Activated CD4-positive, alpha-beta T cell treated with anti-CD3 and anti-CD28 coated beads for 36 hours (primary cell): ENCODE data around the gene IL4R. TPM values are rescaled to one million over a fixed set of nuclear protein-coding genes. Genes with fewer than 3 reads are reported as not detected.
"Not testable (repeated sequence)": the region's sequence is repeated elsewhere in the genome, so short reads cannot be mapped to it uniquely, and the experiment has no call there.

Experiments used
- ATAC-seq: fragments of 200-7000 bp; cut with Tn5 transposase; one replicate; pipeline ENCODE4 v1.10.0; 2021; ENCODE audit warnings: mild to moderate bottlenecking, moderate library complexity
- CTCF ChIA-PET: fragments of 350-600 bp; sonication (Branson Sonifier 250); formaldehyde crosslinking; loops from one replicate; lab custom pipeline; 2021; ENCODE audit warnings: antibody characterized with exemption; lab: Charles Lee
- POLR2A ChIA-PET: fragments of 350-600 bp; sonication (Branson Sonifier 250); formaldehyde crosslinking; loops from one replicate; lab custom pipeline; 2021; ENCODE audit warnings: antibody characterized with exemption, inconsistent platforms; lab: Charles Lee
- DNase-seq: peaks from one replicate; pipeline ENCODE4 v3.0.0-alpha.2; 2020
- H3K27ac Mint-ChIP-seq: one replicate; pipeline ENCODE4 v1.8.0; 2021; ENCODE audit warnings: mixed read lengths
- H3K27me3 Mint-ChIP-seq: one replicate; pipeline ENCODE4 v1.8.0; 2021; ENCODE audit warnings: mixed read lengths
- H3K36me3 Mint-ChIP-seq: one replicate; pipeline ENCODE4 v1.8.0; 2021; ENCODE audit warnings: low read depth, mixed read lengths
- H3K4me1 Mint-ChIP-seq: one replicate; pipeline ENCODE4 v1.8.0; 2021; ENCODE audit warnings: mixed read lengths
- H3K4me3 Mint-ChIP-seq: one replicate; pipeline ENCODE4 v1.8.0; 2021; ENCODE audit warnings: mild to moderate bottlenecking, moderate library complexity, mixed read lengths
- H3K9me3 Mint-ChIP-seq: one replicate; pipeline ENCODE4 v1.8.0; 2021; ENCODE audit warnings: low read depth, mixed read lengths
- intact Hi-C, 2 experiments: fragments of 100-400 bp; cut with DNase I in 1 of 2; cut with micrococcal nuclease in 1 of 2; formaldehyde crosslinking; loops; one replicate each; pipeline versions ENCODE4 v1.14.2 to v1.15.1; 2022 to 2024; cut with DNase I, micrococcal nuclease
- total RNA-seq, 2 experiments: library from RNA; stranded (reverse); gene quantifications; one replicate each; pipeline ENCODE4 v1.2.3, GENCODE V29; 2021

Gene IL4R
- 100 to 1,000 TPM; 185 to 229 TPM for total RNA-seq

DNA sequence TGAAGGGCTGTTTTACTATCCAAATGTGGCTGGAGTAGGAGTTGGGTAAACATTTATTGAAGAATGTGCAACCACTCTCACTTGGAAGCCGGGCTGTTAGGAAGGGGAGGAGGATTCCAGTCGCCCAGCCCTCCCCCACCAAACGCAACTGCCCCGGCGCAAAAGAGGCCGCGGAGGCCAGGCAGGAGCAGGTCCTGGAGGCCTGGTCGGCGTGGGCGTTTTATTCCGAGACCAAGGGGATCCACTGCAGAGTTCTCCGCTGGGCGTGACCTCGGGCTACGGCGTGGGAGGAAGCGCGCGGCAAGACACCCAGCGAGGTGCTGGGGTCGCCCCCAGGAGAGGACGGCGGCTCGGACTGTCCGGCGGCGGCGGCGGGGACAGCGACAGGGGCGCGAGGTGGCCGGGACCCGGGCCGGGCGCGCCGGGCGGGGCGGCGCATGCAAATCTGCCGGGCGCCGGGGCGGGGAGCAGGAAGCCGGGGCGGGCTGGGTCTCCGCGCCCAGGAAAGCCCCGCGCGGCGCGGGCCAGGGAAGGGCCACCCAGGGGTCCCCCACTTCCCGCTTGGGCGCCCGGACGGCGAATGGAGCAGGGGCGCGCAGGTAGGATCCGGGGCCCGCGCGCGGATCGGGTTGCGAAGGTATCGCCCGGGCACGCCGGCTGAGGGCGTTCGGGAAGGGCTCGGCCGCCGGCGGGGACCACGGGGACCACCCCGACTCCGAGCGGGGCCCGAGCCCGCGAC lies at the start of gene IL4R:
TSS of gene IL4R (plus strand) at position 553 of the 739 bp plus-strand sequence. CDS start 26,230 bp downstream, outside the sequence.
- CTCF ChIA-PET, result interaction anchor here (0.8 kb wide), 1 partner anchor 77 kb away, joined by 3 read pairs; no protein-coding TSS in a partner anchor
- Mint-ChIP-seq H3K36me3 (peaks cover 36% of the 10 kb centered on the region), H3K4me1 (peaks cover 44% of the 10 kb centered on the region), H3K4me3 (peak within 1 kb of the TSS; percentile 90), H3K27me3 (no peaks in the 10 kb centered on the region), H3K27ac (peak within 1 kb of the TSS; percentile 97), H3K9me3 (no peaks in the 10 kb centered on the region)
- ATAC-seq (no peak), DNase-seq (peak; percentile 87)
- intact Hi-C loops, result loop anchor here (1.0 to 2.0 kb wide), 3 partner anchors 30 to 77 kb away; no protein-coding TSS in a partner anchor
- POLR2A ChIA-PET, result no interaction called here

- CTCF ChIA-PET, result interaction anchor here (0.6 to 1.6 kb wide), 5 partner anchors 10 to 54 kb away, joined by 3 to 7 read pairs (median 5); no protein-coding TSS in a partner anchor
- H3K4me1 Mint-ChIP-seq, result peaks cover 58% of the 10 kb centered on the region
- peaks cover 48% of the 10 kb centered on the region for H3K36me3 Mint-ChIP-seq
These were observed 49.6 kb upstream of the IL4R start for GRCh38 chr16:27264151-27264550.

GRCh38 chr16:27265982-27266381 lies 47.8 kb upstream of the IL4R start:
- no peak overlapping the region for H3K4me3 Mint-ChIP-seq
- peaks cover 68% of the 10 kb centered on the region for H3K4me1 Mint-ChIP-seq
- no peaks in the 10 kb centered on the region for H3K9me3 Mint-ChIP-seq
- ATAC-seq (no peak), DNase-seq (no peak)
- H3K27me3 Mint-ChIP-seq, result no peaks in the 10 kb centered on the region
- CTCF ChIA-PET, result interaction anchor here (0.5 to 1.0 kb wide), 3 partner anchors 8 to 51 kb away, joined by 3 to 7 read pairs (median 4); no protein-coding TSS in a partner anchor
- POLR2A ChIA-PET, result interaction anchor here (0.5 kb wide), 1 partner anchor 61 kb away, joined by 3 read pairs; no protein-coding TSS in a partner anchor
- H3K27ac Mint-ChIP-seq, result peak overlapping the region; percentile 1
- H3K36me3 Mint-ChIP-seq, result peaks cover 40% of the 10 kb centered on the region
- intact Hi-C loops, result loop anchor here in 1 of 2 experiments (5.0 kb wide), 1 partner anchor 49 kb away; no protein-coding TSS in a partner anchor

More at GRCh38 chr16:27264151-27264550, 49.6 kb upstream of the IL4R start:
- POLR2A ChIA-PET, result interaction anchor here (0.6 kb wide), 1 partner anchor 27 kb away, joined by 3 read pairs; no protein-coding TSS in a partner anchor
- no peak for DNase-seq
- Mint-ChIP-seq H3K4me3 (no peak overlapping the region), H3K27me3 (no peaks in the 10 kb centered on the region), H3K9me3 (peaks cover under 1% of the 10 kb centered on the region), H3K27ac (no peak overlapping the region)
- no peak for ATAC-seq
- intact Hi-C loops, result no loop called here

DNA sequence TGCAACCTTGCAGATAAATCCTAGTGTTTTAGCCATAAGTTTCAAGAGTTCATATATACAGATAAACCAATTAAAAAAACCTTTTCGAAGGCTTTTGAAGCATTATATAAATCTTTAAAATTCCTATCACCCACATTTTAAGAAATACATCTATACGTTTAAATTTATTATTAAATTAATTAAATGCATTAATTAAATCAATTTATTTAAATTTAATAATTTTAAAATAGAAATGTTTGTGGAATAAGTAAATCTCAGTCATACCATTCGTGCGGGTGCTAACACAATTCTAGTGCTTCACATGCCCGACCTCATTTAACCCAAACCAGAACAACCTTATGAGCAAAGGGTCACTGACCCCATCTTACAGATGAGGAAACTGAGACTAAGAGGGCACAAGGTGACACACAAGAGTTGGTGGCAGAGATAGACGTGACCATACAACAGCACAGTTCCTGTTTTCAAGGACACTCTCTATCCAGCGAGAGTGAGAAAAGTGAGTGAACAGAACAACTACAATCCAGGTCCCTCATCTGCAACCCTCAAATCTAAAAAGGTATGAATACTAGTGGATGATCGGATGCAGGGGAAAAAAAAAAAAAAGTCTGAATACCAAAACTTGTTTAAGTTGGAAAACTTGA lies 46.6 kb upstream of the IL4R start:
- peaks cover 72% of the 10 kb centered on the region for H3K4me1 Mint-ChIP-seq
- peaks cover 2% of the 10 kb centered on the region for H3K9me3 Mint-ChIP-seq
- CTCF ChIA-PET, result interaction anchor here (1.3 to 3.9 kb wide), 2 partner anchors 10 to 32 kb away, joined by 4 to 20 read pairs; no protein-coding TSS in a partner anchor
- DNase-seq (no peak), ATAC-seq (no peak)
- H3K36me3 Mint-ChIP-seq, result peaks cover 44% of the 10 kb centered on the region
- intact Hi-C loops, result loop anchor here in 1 of 2 experiments (1.0 to 5.0 kb wide), 2 partner anchors 8 to 50 kb away; no protein-coding TSS in a partner anchor
- peak overlapping the region; percentile 90 for H3K4me3 Mint-ChIP-seq
- POLR2A ChIA-PET, result interaction anchor here (1.2 to 2.4 kb wide), 3 partner anchors 13 to 48 kb away, joined by 3 to 10 read pairs (median 9); no protein-coding TSS in a partner anchor
- H3K27ac Mint-ChIP-seq, result peak overlapping the region; percentile 95
- no peaks in the 10 kb centered on the region for H3K27me3 Mint-ChIP-seq

- ChIA-PET POLR2A (interaction anchor here (0.6 to 2.4 kb wide), 8 partner anchors 14 to 99 kb away, joined by 3 to 10 read pairs (median 4); partner anchors contain the start of gene KDM8), CTCF (interaction anchor here (0.7 to 3.9 kb wide), 6 partner anchors 8 to 116 kb away, joined by 3 to 20 read pairs (median 4); no protein-coding TSS in a partner anchor)
- ATAC-seq (peak; percentile 94), DNase-seq (peak; percentile 99)
- Mint-ChIP-seq H3K27ac (peak within 1 kb of the TSS; percentile 95), H3K27me3 (no peaks in the 10 kb centered on the region), H3K36me3 (peaks cover 34% of the 10 kb centered on the region), H3K9me3 (peaks cover 2% of the 10 kb centered on the region), H3K4me3 (peak within 1 kb of the TSS; percentile 90), H3K4me1 (peaks cover 72% of the 10 kb centered on the region)
- intact Hi-C loops, result loop anchor here (1.0 to 5.0 kb wide), 7 partner anchors 14 to 99 kb away; partner anchors contain the start of gene KDM8 (in 1 of the 2)
These were observed 45.1 kb upstream of the IL4R start, which contains the start of gene NSMCE1 for GRCh38 chr16:27268376-27269299. TSS of gene NSMCE1 (minus strand) at chr16:27268772. CDS start at chr16:27257570, 11,202 bp downstream.

- Mint-ChIP-seq H3K4me3 (peak overlapping the region; percentile 90), H3K9me3 (peaks cover 2% of the 10 kb centered on the region), H3K27ac (peak overlapping the region; percentile 95), H3K36me3 (peaks cover 30% of the 10 kb centered on the region), H3K27me3 (no peaks in the 10 kb centered on the region), H3K4me1 (peaks cover 75% of the 10 kb centered on the region)
- CTCF ChIA-PET, result interaction anchor here (0.7 to 3.9 kb wide), 8 partner anchors 28 to 116 kb away, joined by 3 to 20 read pairs (median 4); no protein-coding TSS in a partner anchor
- ATAC-seq (no peak), DNase-seq (no peak)
- POLR2A ChIA-PET, result interaction anchor here (0.8 to 2.4 kb wide), 6 partner anchors 17 to 98 kb away, joined by 3 to 9 read pairs (median 5); partner anchors contain the start of gene KDM8
- intact Hi-C loops, result loop anchor here (2.0 to 5.0 kb wide), 5 partner anchors 15 to 138 kb away; no protein-coding TSS in a partner anchor
These were observed 44.2 kb upstream of the IL4R start for GRCh38 chr16:27269300-27270150.

DNA sequence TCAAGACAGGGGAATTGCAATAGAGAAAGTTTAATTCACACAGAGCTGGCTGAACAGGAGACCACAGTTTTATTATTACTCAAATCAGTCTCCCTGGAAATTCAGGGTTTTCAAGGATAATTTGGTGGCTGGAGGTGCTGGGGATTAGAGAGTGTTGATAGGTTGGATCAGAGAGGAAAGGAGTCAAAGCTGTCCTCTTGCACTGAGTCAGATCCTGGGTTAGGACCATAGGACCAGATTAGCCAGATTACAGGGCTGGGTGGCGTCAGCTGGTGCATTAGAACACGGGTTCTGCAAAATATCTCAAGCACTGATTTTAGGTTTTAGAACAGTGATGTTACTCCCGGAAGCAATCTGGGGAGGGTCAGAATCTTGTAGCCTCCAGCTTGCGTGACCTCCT lies 43.4 kb upstream of the IL4R start:
- peaks cover 27% of the 10 kb centered on the region for H3K36me3 Mint-ChIP-seq
- ChIA-PET POLR2A (interaction anchor here (0.7 to 1.8 kb wide), 3 partner anchors 35 to 96 kb away, joined by 4 to 7 read pairs (median 4); no protein-coding TSS in a partner anchor), CTCF (interaction anchor here (0.8 to 3.9 kb wide), 8 partner anchors 33 to 117 kb away, joined by 3 to 20 read pairs (median 4); no protein-coding TSS in a partner anchor)
- H3K27me3 Mint-ChIP-seq, result no peaks in the 10 kb centered on the region
- peaks cover 73% of the 10 kb centered on the region for H3K4me1 Mint-ChIP-seq
- ATAC-seq (peak; percentile 24), DNase-seq (peak; percentile 53)
- intact Hi-C loops, result loop anchor here (5.0 kb wide), 3 partner anchors 93 to 137 kb away; no protein-coding TSS in a partner anchor
- peaks cover 2% of the 10 kb centered on the region for H3K9me3 Mint-ChIP-seq
- H3K27ac Mint-ChIP-seq, result peak overlapping the region; percentile 23
- H3K4me3 Mint-ChIP-seq, result peak overlapping the region; percentile 90

DNA sequence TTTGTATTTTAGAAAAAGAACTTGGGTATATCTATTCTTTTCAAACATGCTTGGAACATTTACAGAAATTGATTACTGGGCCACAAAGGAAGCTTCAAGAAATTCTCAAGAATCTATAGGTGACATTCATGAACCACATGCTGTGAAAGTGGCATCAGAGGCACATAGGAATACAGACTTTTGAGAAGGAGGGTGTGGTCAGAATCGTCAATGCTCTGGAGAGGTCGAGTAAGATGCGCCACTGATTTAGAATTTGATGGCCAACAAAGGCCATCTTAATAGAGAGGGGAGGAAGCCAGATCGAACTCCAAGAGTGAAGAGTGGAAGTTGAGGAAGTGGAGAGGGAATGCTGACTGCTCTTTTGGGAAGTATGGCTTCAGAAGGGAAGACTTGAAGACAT lies 41.7 kb upstream of the IL4R start:
- Mint-ChIP-seq H3K36me3 (peaks cover 19% of the 10 kb centered on the region), H3K4me3 (no peak overlapping the region), H3K4me1 (peaks cover 77% of the 10 kb centered on the region), H3K9me3 (peaks cover 2% of the 10 kb centered on the region), H3K27me3 (no peaks in the 10 kb centered on the region), H3K27ac (peak overlapping the region; percentile 78)
- POLR2A ChIA-PET, result interaction anchor here (1.1 kb wide), 1 partner anchor 96 kb away, joined by 5 read pairs; no protein-coding TSS in a partner anchor
- no peak for ATAC-seq
- DNase-seq, result no peak
- intact Hi-C loops, result loop anchor here (5.0 kb wide), 3 partner anchors 95 to 135 kb away; no protein-coding TSS in a partner anchor
- CTCF ChIA-PET, result interaction anchor here (0.6 to 2.4 kb wide), 3 partner anchors 37 to 95 kb away, joined by 3 to 7 read pairs (median 4); no protein-coding TSS in a partner anchor

DNA sequence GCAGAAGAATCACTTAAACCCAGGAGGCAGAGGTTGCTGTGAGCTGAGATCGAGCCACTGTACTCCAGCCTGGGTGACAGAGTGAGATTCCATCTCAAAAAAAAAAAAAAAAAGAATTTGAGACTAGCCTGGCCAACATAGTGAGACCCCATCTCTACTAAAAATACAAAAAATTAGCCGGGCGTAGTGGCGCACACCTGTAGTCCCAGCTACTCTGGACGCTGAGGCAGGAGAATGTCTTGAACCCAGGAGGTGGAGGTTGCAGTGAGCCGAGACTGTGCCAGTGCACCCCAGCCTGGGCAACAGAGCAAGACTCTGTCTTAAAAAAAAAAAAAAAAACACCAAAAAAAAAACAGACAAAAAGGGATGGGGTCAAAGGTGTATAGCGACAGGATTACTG lies 41.1 kb upstream of the IL4R start:
- ChIA-PET POLR2A (interaction anchor here (1.8 to 2.2 kb wide), 2 partner anchors 36 to 38 kb away, joined by 12 read pairs; no protein-coding TSS in a partner anchor), CTCF (interaction anchor here (1.4 to 3.7 kb wide), 4 partner anchors 30 to 95 kb away, joined by 3 to 13 read pairs (median 6); no protein-coding TSS in a partner anchor)
- Mint-ChIP-seq H3K36me3 (peaks cover 15% of the 10 kb centered on the region), H3K4me3 (peak overlapping the region; percentile 35), H3K4me1 (peaks cover 73% of the 10 kb centered on the region), H3K27ac (peak overlapping the region; percentile 87)
- DNase-seq, ATAC-seq, H3K9me3 Mint-ChIP-seq, H3K27me3 Mint-ChIP-seq: not testable (repeated sequence)
- intact Hi-C loops, result loop anchor here (5.0 kb wide), 3 partner anchors 95 to 135 kb away; no protein-coding TSS in a partner anchor
